DND-41 (cell line): ENCODE measurements around the gene TBC1D22A.

Experiments
- EZH2 ChIP-seq: IDR thresholded peaks from 3 replicates; pipeline ENCODE4 v1.6.1; 2012; ENCODE audit warnings: borderline replicate concordance, low read depth, mild to moderate bottlenecking, moderate library complexity, low read length, inconsistent platforms; ENCODE audit not compliant: severe bottlenecking
- TF ChIP-seq, protein P1 (sequence below): IDR thresholded peaks from 2 replicates; pipeline ENCODE4 v1.5.1; 2012; ENCODE audit warnings: borderline replicate concordance, low read length, moderate library complexity, mild to moderate bottlenecking; ENCODE audit not compliant: poor library complexity, severe bottlenecking; ENCODE audit errors: extremely low read depth

DNA sequence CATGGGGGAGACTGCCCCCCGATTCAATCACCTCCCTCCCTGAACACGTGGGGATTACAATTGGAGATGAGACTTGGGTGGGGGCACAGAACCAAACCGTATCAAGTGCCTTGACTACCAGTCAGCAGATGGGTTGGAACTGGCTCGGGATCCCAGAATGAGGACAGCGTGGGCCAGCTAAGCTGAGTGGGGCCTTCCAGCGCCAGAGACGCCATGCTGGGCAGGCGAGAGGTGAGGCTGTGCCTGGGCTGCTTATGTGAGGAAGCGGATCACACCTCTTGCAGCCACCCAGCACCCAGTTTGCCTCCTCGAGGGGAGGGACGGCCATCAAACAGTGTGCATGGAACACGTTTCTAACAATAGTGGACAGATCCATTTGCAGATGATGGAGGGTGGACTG is 195.1 kb downstream of the TBC1D22A start:
- TF ChIP-seq, protein P1, sequence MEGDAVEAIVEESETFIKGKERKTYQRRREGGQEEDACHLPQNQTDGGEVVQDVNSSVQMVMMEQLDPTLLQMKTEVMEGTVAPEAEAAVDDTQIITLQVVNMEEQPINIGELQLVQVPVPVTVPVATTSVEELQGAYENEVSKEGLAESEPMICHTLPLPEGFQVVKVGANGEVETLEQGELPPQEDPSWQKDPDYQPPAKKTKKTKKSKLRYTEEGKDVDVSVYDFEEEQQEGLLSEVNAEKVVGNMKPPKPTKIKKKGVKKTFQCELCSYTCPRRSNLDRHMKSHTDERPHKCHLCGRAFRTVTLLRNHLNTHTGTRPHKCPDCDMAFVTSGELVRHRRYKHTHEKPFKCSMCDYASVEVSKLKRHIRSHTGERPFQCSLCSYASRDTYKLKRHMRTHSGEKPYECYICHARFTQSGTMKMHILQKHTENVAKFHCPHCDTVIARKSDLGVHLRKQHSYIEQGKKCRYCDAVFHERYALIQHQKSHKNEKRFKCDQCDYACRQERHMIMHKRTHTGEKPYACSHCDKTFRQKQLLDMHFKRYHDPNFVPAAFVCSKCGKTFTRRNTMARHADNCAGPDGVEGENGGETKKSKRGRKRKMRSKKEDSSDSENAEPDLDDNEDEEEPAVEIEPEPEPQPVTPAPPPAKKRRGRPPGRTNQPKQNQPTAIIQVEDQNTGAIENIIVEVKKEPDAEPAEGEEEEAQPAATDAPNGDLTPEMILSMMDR = no peak
- TF ChIP-seq EZH2 = no peak
